Measurements from ENCODE around the gene HERPUD1. TPM values are rescaled to one million over a fixed set of nuclear protein-coding genes. Genes with fewer than 3 reads are reported as not detected.

Gene HERPUD1
- total and polyA plus RNA-seq, 3 experiments from 2014 or later, result 107 to 176 (median 162) TPM

DNA sequence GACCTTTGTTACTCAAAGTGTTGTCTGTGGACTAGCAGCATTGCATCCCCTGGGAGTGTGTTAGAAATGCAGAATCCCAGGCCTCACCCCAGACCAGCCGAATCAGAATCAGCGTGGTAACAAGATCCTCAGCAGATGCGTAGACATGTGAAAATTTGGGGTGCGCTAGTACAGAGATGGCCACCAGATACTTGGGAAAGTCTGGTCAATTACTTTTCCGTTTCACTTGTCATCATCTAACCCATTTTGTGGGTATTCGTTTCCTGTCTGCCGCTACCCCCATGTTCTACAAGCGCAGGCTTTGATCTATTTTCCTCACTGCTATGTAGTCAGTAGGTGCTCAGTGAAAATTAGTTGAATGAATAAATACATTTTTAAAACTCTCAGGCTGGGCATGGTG is 33.1 kb upstream of the HERPUD1 start:
- H3K4me3 ChIP-seq (ENCODE audit: low read length), result no peak overlapping the region
- Mint-ChIP-seq H3K4me1 (peaks cover 18 to 25% (median 23%) of the 10 kb centered on the region in 3 donors), H3K27me3 (peaks cover under 1 to 1% of the 10 kb centered on the region in 2 donors), H3K36me3 (peaks cover 0 to 2% (median 0%) of the 10 kb centered on the region in 3 donors), H3K9me3 (peaks cover 0 to 1% (median 0%) of the 10 kb centered on the region in 5 donors), H3K27ac (peak overlapping the region in 3 of 8 donors; percentile 54 to 84 (median 80)), H3K4me3 (peak overlapping the region in 4 of 7 donors; percentile 2 to 72 (median 37))
- H3K36me3 ChIP-seq (ENCODE audit: insufficient read depth, low read length), result no peaks in the 10 kb centered on the region
- H3K4me1 ChIP-seq (ENCODE audit: insufficient read depth, low read length), result peaks cover 7% of the 10 kb centered on the region
- peak in 2 of 5 donors; percentile 14 to 22 for DNase-seq
- no peaks in the 10 kb centered on the region for H3K9me3 ChIP-seq (ENCODE audit: low read length)
- ChIA-PET POLR2A (no interaction called here), CTCF (no interaction called here)
- no peaks in the 10 kb centered on the region for H3K27me3 ChIP-seq (ENCODE audit: insufficient read depth, low read length, poor library complexity, severe bottlenecking)
- no peak overlapping the region for H3K27ac ChIP-seq (ENCODE audit: low read depth, low read length)

- no peak for DNase-seq
- Mint-ChIP-seq H3K4me1 (peaks cover 13 to 18% (median 14%) of the 10 kb centered on the region in 3 donors), H3K27me3 (peaks cover 0 to 4% of the 10 kb centered on the region in 2 donors), H3K4me3 (no peak overlapping the region), H3K9me3 (peaks cover 0 to 2% (median 0%) of the 10 kb centered on the region in 5 donors), H3K27ac (no peak overlapping the region), H3K36me3 (peaks cover 0 to 2% (median 0%) of the 10 kb centered on the region in 3 donors)
- Histone ChIP-seq H3K9me3 (ENCODE audit: low read length) (no peaks in the 10 kb centered on the region), H3K4me1 (ENCODE audit: insufficient read depth, low read length) (peaks cover 3% of the 10 kb centered on the region), H3K36me3 (ENCODE audit: insufficient read depth, low read length) (no peaks in the 10 kb centered on the region), H3K27me3 (ENCODE audit: insufficient read depth, low read length, poor library complexity, severe bottlenecking) (no peaks in the 10 kb centered on the region), H3K4me3 (ENCODE audit: low read length) (no peak overlapping the region), H3K27ac (ENCODE audit: low read depth, low read length) (no peak overlapping the region)
- ChIA-PET POLR2A (no interaction called here), CTCF (interaction anchor here (0.8 kb wide), 1 partner anchor 15 kb away, joined by 3 read pairs; no protein-coding TSS in a partner anchor)
Measured at GRCh38 chr16:56903866-56904265, 28.1 kb upstream of the HERPUD1 start.

- no peak overlapping the region for H3K4me3 ChIP-seq (ENCODE audit: low read length)
- POLR2A ChIA-PET, result no interaction called here
- no peak for DNase-seq
- Mint-ChIP-seq H3K27ac (no peak overlapping the region), H3K9me3 (peaks cover 0 to 2% (median 0%) of the 10 kb centered on the region in 5 donors), H3K4me1 (no peaks in the 10 kb centered on the region), H3K27me3 (peaks cover under 1 to 4% of the 10 kb centered on the region in 2 donors), H3K36me3 (no peaks in the 10 kb centered on the region), H3K4me3 (no peak overlapping the region)
- H3K4me1 ChIP-seq (ENCODE audit: insufficient read depth, low read length), result peaks cover 10% of the 10 kb centered on the region
- CTCF ChIA-PET, result no interaction called here
- H3K27me3 ChIP-seq (ENCODE audit: insufficient read depth, low read length, poor library complexity, severe bottlenecking), result peaks cover 3% of the 10 kb centered on the region
- no peak overlapping the region for H3K27ac ChIP-seq (ENCODE audit: low read depth, low read length)
- no peaks in the 10 kb centered on the region for H3K36me3 ChIP-seq (ENCODE audit: insufficient read depth, low read length)
- H3K9me3 ChIP-seq (ENCODE audit: low read length), result no peaks in the 10 kb centered on the region
Measured at GRCh38 chr16:56907401-56907800, 24.5 kb upstream of the HERPUD1 start.

- H3K4me1 ChIP-seq (ENCODE audit: insufficient read depth, low read length), result peaks cover 10% of the 10 kb centered on the region
- H3K27me3 ChIP-seq (ENCODE audit: insufficient read depth, low read length, poor library complexity, severe bottlenecking), result peaks cover 3% of the 10 kb centered on the region
- POLR2A ChIA-PET, result no interaction called here
- Mint-ChIP-seq H3K4me1 (no peaks in the 10 kb centered on the region), H3K27ac (peak overlapping the region in 1 of 8 donors; percentile 66), H3K27me3 (peaks cover 1 to 10% of the 10 kb centered on the region in 2 donors), H3K36me3 (no peaks in the 10 kb centered on the region), H3K4me3 (no peak overlapping the region), H3K9me3 (peaks cover 0 to 2% (median 0%) of the 10 kb centered on the region in 5 donors)
- H3K36me3 ChIP-seq (ENCODE audit: insufficient read depth, low read length), result no peaks in the 10 kb centered on the region
- H3K9me3 ChIP-seq (ENCODE audit: low read length), result no peaks in the 10 kb centered on the region
- H3K4me3 ChIP-seq (ENCODE audit: low read length), result no peak overlapping the region
- CTCF ChIA-PET, result interaction anchor here (1.1 kb wide), 1 partner anchor 42 kb away, joined by 3 read pairs; no protein-coding TSS in a partner anchor
- H3K27ac ChIP-seq (ENCODE audit: low read depth, low read length), result no peak overlapping the region
- peak in 1 of 5 donors; percentile 24 for DNase-seq
Measured at GRCh38 chr16:56909527-56909979, 22.4 kb upstream of the HERPUD1 start.

GRCh38 chr16:56910112-56910511 is 21.8 kb upstream of the HERPUD1 start:
- Histone ChIP-seq H3K4me1 (ENCODE audit: insufficient read depth, low read length) (peaks cover 10% of the 10 kb centered on the region), H3K4me3 (ENCODE audit: low read length) (no peak overlapping the region), H3K27me3 (ENCODE audit: insufficient read depth, low read length, poor library complexity, severe bottlenecking) (peaks cover 3% of the 10 kb centered on the region), H3K36me3 (ENCODE audit: insufficient read depth, low read length) (no peaks in the 10 kb centered on the region), H3K9me3 (ENCODE audit: low read length) (no peaks in the 10 kb centered on the region), H3K27ac (ENCODE audit: low read depth, low read length) (no peak overlapping the region)
- no peaks in the 10 kb centered on the region for H3K4me1 Mint-ChIP-seq
- H3K27ac Mint-ChIP-seq, result peak overlapping the region in 1 of 8 donors; percentile 60
- peaks cover 0 to 2% (median 0%) of the 10 kb centered on the region in 5 donors for H3K9me3 Mint-ChIP-seq
- no peak overlapping the region for H3K4me3 Mint-ChIP-seq
- no peaks in the 10 kb centered on the region for H3K36me3 Mint-ChIP-seq
- no peak for DNase-seq
- POLR2A ChIA-PET, result no interaction called here
- peaks cover 1 to 10% of the 10 kb centered on the region in 2 donors for H3K27me3 Mint-ChIP-seq
- CTCF ChIA-PET, result interaction anchor here (1.1 kb wide), 1 partner anchor 43 kb away, joined by 3 read pairs; no protein-coding TSS in a partner anchor

- H3K4me3 ChIP-seq (ENCODE audit: low read length), result no peak overlapping the region
- H3K36me3 Mint-ChIP-seq, result no peaks in the 10 kb centered on the region
- DNase-seq, result peak in 1 of 5 donors; percentile 29
- H3K36me3 ChIP-seq (ENCODE audit: insufficient read depth, low read length), result no peaks in the 10 kb centered on the region
- no peak overlapping the region for H3K27ac Mint-ChIP-seq
- H3K4me1 Mint-ChIP-seq, result no peaks in the 10 kb centered on the region
- H3K9me3 ChIP-seq (ENCODE audit: low read length), result no peaks in the 10 kb centered on the region
- peaks cover 10% of the 10 kb centered on the region for H3K4me1 ChIP-seq (ENCODE audit: insufficient read depth, low read length)
- POLR2A ChIA-PET, result no interaction called here
- H3K27me3 ChIP-seq (ENCODE audit: insufficient read depth, low read length, poor library complexity, severe bottlenecking), result peaks cover 3% of the 10 kb centered on the region
- H3K27ac ChIP-seq (ENCODE audit: low read depth, low read length), result no peak overlapping the region
- H3K4me3 Mint-ChIP-seq, result no peak overlapping the region
- peaks cover 0 to 2% (median 0%) of the 10 kb centered on the region in 5 donors for H3K9me3 Mint-ChIP-seq
- CTCF ChIA-PET, result interaction anchor here (0.6 to 1.1 kb wide), 2 partner anchors 29 to 43 kb away, joined by 3 read pairs; no protein-coding TSS in a partner anchor
- H3K27me3 Mint-ChIP-seq, result peaks cover 1 to 10% of the 10 kb centered on the region in 2 donors
Measured at GRCh38 chr16:56910654-56911539, 21.0 kb upstream of the HERPUD1 start.

GRCh38 chr16:56911771-56912571 is 20.0 kb upstream of the HERPUD1 start:
- Mint-ChIP-seq H3K36me3 (no peaks in the 10 kb centered on the region), H3K27me3 (peaks cover 1 to 10% of the 10 kb centered on the region in 2 donors), H3K9me3 (peaks cover 0 to 2% (median 0%) of the 10 kb centered on the region in 5 donors), H3K4me1 (peaks cover 7 to 8% (median 7%) of the 10 kb centered on the region in 3 donors), H3K27ac (peak overlapping the region in 1 of 8 donors; percentile 9), H3K4me3 (no peak overlapping the region)
- H3K4me1 ChIP-seq (ENCODE audit: insufficient read depth, low read length), result peaks cover 19% of the 10 kb centered on the region
- peak in 1 of 5 donors; percentile 39 for DNase-seq
- H3K4me3 ChIP-seq (ENCODE audit: low read length), result no peak overlapping the region
- no peak overlapping the region for H3K27ac ChIP-seq (ENCODE audit: low read depth, low read length)
- ChIA-PET POLR2A (no interaction called here), CTCF (interaction anchor here (0.6 kb wide), 1 partner anchor 30 kb away, joined by 3 read pairs; no protein-coding TSS in a partner anchor)
- no peaks in the 10 kb centered on the region for H3K9me3 ChIP-seq (ENCODE audit: low read length)
- H3K27me3 ChIP-seq (ENCODE audit: insufficient read depth, low read length, poor library complexity, severe bottlenecking), result peaks cover 3% of the 10 kb centered on the region
- H3K36me3 ChIP-seq (ENCODE audit: insufficient read depth, low read length), result no peaks in the 10 kb centered on the region
